ENCODE data around the gene LAMB2.

Gene LAMB2

DNA sequence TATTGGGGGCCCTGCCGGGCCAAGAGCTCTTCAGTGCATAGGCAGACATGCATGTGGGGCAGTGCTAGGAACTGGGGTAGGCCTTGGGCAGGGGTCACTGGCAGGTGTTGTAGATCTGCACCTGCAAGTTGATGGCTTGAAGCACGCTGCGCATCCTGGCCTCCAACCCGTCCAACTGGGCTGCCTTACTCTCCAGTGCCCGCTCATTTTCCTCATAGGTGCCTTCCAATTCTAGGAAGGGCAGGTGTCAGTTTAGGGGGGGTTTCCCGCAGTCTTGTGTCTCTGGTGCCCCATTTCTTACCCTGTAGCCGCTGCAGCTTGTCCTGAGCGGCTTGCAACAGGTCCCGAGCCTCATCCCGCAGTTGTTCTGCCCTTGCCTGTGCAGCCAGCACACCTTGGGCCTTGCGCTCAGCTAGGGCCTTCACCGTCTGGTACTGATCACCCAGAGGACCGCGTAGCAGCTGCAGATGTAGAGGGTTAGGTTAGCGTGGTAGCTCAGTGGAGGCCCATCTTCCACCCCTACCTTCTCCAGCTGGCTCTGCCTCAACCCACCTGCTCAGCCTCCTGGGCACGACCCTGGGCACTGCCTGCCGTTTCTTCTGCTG, 11.6 kb downstream of the LAMB2 start:
- no peak for DNase-seq (ENCODE audit: low read depth)

- peak; percentile 87 for DNase-seq (ENCODE audit: low read depth)
These were observed 12.3 kb downstream of the LAMB2 start, which contains the start of gene USP19 for GRCh38 chr3:49120438-49121131. TSS of gene USP19 (minus strand) at chr3:49120823. CDS start at chr3:49119145, 1,678 bp downstream.

- DNase-seq (ENCODE audit: low read depth), result no peak
These were observed 12.8 kb downstream of the LAMB2 start for GRCh38 chr3:49120096-49120437.

GRCh38 chr3:49119439-49119838, 13.4 kb downstream of the LAMB2 start:
- no peak for DNase-seq (ENCODE audit: low read depth)

- DNase-seq (ENCODE audit: low read depth), result no peak
These were observed 13.8 kb downstream of the LAMB2 start for GRCh38 chr3:49119036-49119435.

- DNase-seq (ENCODE audit: low read depth), result no peak
These were observed 20.6 kb downstream of the LAMB2 start for GRCh38 chr3:49112262-49112661.

DNA sequence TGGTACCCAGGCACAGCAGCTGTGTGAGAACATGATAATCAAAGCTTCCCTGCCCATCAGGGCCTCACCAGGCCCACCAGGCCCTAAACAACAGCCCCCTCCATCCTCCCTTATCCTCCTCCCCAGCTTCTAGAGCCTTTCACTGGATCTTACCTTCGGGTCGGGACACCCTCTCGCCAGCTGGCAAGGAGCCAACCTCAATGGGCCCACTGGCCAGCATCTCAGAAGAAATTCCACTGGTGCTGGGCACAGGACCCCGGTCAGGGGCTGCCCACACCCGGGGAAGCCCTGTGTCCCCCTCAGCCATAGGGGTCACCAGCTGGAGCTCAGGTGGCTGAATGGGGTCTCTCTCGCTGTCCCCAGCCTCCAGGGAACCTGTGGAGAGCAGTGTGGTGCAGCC, 21.5 kb downstream of the LAMB2 start:
- no peak for DNase-seq (ENCODE audit: low read depth)

- DNase-seq (ENCODE audit: low read depth), result no peak
These were observed 22.1 kb downstream of the LAMB2 start for GRCh38 chr3:49110780-49111179.

DNA sequence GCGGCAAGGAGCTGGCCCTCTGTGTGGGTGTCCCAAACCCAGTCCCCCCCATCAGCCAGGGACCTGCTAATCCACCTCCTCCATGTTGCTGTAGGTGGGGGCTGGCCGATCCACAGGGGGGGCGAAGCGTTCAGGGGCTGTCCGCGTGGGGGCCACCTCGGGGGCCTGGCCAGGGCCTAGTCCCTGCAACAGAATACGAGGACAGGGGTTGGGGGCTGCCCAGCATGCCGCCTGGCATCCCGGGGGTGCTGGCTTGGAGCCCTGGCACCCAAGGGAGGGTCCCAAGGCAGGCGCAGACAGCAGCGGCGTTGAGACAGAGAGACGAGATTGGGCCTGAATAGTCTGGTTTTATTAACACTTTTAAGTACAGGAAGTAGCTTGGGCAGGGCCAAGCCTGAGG, 24.5 kb downstream of the LAMB2 start:
- DNase-seq (ENCODE audit: low read depth), result no peak

DNA sequence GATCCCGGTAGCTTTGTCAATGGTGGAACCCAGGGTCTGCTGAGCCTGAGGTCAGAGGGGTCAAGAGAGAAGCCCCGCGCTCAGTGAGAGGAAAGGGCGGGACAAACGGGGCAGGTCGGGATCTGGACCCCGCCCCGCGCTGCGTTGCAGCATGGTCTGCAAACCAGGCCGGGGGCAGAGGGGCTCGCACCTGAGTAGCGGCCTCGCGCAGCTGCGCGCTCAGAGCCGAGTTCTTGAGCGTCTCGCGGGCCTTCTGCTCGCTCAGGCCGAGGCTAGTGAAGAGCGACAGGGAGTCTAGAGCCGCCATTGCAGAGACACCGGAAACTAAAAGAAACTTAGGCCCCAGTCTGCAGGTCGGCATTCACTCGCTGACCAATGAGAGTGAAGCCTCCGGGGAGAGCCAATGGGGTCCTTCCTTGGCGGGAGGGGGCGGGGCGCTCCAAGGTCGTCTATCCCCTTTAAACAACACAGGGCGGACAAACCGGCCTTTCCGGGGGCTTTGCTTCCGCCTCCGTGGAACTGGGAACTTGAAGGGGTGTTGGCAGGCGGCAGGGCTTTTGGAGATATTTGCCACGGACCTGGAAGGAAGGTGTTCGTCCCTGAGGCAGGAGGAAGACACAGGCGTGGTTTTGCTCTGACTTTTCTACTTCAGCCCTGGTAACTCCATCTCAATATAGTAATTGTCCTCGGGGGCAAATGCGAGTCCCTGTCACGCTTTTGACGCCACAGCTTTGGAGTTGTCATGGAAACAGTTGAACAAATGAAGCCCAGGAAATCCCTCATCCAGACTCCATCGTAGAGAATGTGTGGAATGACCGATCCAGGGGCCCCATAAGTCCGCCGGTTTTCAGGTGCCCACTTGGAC, 28.2 kb downstream of the LAMB2 start, which contains the start of gene QARS1:
TSS of gene QARS1 (minus strand) at position 331 of the 865 bp plus-strand sequence. CDS start at position 307, 24 bp downstream.
- peak; percentile 82 for DNase-seq (ENCODE audit: low read depth)

- DNase-seq (ENCODE audit: low read depth), result no peak
These were observed 28.8 kb downstream of the LAMB2 start for GRCh38 chr3:49104052-49104426.

DNA sequence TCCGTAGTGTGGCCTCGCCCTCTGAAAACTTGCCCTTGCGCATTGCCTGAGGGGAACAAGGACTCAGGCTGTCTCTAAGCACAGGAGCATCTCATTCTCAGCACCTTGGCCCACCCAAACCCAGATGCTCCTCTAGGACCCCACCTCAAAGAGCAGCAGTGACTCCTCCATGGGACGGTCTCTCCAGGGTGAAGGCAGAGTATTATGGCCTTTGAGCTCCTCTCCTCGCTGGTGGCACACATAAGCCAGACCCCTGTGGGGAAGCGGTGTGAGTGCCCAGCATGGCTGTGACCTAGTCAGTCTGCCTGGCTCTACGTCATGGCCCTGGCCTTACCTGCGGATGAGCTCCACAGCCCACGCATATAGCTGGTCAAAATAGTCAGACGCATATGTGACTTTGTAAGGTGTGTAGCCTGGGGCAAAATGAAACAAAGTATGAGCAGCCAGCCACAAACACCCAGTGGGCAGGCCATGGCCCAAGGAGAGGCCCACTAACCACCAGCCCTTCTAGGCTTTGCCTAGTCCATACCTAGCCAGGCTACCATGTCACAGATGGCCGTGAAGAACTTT, 32.7 kb downstream of the LAMB2 start:
- DNase-seq (ENCODE audit: low read depth), result no peak

GRCh38 chr3:49098910-49099630, 33.8 kb downstream of the LAMB2 start:
- DNase-seq (ENCODE audit: low read depth), result no peak

DNA sequence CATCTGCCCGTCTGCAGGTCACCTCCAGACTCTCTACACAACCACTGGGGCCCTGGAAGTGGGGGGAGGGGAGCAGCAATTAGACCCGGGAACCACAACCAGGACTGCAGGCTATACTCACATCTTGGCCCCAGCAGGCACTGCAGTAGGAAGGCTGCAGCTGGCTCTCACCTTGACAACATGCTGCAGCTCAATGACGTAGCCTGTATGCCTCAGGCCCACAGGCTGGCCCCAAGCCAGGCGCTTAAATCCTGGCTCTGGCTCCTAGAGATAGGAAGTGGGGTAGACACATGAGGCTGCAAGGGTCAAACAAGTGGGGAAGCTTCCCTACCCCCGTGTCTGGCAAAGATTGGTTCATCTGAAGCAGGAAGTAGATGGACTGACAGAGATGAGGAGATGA, 34.4 kb downstream of the LAMB2 start:
- no peak for DNase-seq (ENCODE audit: low read depth)

DNA sequence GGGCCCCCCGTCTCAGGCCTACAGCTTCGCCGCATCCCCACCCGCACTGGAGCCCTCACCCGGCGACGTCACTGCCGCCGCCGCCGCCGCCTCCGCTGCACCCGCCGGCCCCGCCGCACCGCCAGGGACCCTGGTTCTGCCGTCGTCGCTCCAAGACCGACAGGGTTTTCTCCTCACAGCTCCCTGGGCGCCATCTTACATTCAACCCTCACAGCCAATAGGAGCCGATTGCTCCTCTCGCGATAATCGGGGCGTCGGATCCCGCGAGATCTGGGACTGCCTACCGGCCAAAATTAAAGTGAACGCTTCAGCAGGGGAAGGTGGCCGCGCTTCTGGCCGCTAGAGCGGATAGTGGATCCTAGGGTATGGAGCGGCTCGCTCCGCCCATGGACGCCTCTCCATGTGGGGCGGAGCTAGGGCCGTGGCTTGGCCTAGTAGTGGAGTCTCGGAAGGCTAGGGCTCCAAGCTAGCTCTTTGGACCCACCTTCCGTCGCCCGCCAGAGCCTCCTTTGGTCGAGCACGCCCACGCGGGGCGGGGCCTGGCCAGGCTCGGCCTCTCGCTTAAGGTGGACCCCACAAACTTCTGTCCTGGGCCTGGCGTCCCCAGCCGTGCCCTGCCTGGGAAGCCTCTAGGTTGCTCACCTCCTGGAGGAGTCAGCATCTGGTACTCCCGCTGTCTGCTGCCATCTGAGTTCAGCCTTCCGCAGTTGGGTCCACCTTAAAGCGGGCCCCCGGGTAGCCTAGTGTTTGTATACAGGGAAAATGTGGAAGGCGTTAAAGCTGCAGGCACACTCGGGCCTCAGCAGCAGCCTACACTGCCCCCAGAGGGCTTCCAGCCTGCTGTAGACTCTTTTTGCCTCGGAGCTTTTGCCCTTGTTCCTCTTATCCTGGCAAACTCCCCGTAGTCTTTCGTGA, 38.7 kb downstream of the LAMB2 start, which contains the start of gene QRICH1:
TSS of gene QRICH1 (minus strand) at position 219 of the 915 bp plus-strand sequence. CDS start 17,054 bp downstream, outside the sequence.
- DNase-seq (ENCODE audit: low read depth), result peak; percentile 92

DNA sequence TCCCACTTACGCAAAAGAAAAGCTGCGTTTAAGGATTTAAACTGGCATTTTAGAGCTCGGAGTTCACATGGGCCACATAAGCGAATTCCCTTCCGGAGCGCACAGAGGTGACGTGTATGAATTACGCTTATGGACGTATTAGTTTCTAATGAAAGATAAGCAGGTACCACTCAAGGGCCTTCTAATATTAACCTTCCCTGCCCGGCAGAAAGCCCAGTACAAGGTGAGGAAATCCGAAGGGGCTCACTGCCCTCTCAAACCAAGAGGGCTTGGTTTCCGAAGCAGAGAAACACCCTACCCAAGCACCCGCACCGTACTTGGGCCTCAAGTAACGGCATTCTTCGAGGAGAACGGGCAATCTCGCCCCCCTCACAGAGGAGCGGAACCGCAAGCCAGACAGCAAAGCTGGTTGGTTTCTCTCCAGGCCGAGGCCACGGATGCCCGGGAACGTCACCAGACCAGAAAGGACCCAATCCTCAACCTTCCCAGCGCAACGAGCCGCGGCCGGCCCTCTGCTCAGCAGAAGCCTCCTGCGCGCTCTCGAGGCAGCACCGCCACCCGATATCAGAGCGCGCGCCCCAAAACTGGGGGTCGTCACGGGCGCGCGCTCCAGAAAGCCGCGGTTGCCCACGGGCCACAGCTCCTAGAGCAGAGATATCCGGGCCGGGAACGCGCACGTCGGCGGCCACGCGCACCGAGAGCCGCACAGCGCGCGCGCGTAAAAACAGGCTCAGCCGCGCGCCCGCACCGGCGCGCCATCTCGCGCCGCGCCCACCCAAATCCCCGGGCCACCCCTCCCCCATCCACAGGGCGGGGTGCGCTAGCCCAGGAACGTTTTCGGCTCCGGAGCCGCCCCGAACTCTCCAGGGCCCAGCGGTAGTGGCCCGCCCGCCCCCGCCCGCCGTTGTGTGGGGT, 39.7 kb downstream of the LAMB2 start:
- peak; percentile 74 for DNase-seq (ENCODE audit: low read depth)

GRCh38 chr3:49081429-49081828, 51.4 kb downstream of the LAMB2 start:
- DNase-seq (ENCODE audit: low read depth), result no peak

GRCh38 chr3:49079270-49079669, 53.6 kb downstream of the LAMB2 start:
- no peak for DNase-seq (ENCODE audit: low read depth)

- DNase-seq (ENCODE audit: low read depth), result no peak
These were observed 56.2 kb downstream of the LAMB2 start for GRCh38 chr3:49076646-49077045.

DNA sequence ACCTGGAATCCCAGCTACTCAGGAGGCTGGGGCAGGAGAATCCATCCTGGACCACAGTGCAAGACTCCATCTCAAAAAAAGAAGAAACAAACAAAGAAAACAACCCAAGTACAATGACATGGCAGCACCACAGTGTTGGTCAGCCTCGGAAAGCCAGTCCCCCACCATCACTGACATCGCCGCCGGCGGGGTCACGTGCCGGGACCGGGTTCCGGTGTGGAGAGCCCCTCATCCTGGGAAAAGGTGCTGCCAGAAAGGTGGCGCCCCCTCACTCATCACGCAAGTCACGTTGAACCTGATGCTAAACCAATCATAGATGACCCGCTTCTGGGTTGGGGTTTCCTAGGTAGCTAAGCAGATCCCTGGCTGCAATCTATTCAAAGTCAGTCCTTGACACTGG, 56.7 kb downstream of the LAMB2 start:
- DNase-seq (ENCODE audit: low read depth), result no peak

Data from activated T-cell treated with anti-CD3 and anti-CD28 coated beads for 1 hour (primary cell).